Neutrophil (primary cell): Measurements from ENCODE around the gene SLC14A1.
"Not testable (repeated sequence)": the region's sequence is repeated elsewhere in the genome, so short reads cannot be mapped to it uniquely, and the experiment has no call there.

ENCODE experiments used
- H3K27ac ChIP-seq: fragments of 200-600 bp; sonication (generic); 2 replicates; pipeline ENCODE4 v1.5.1; 2016; ENCODE audit warnings: mild to moderate bottlenecking, moderate library complexity
- H3K27me3 ChIP-seq: fragments of 200-600 bp; sonication (generic); 2 replicates; pipeline ENCODE4 v1.6.0; 2016; ENCODE audit warnings: mild to moderate bottlenecking
- H3K36me3 ChIP-seq: fragments of 200-600 bp; sonication (generic); 2 replicates; pipeline ENCODE4 v1.5.1; 2017
- H3K4me1 ChIP-seq, 2 experiments: fragments of 200-600 bp in 1 of 2; sonication (generic) in 1 of 2; 1 replicate in 1 of 2; 2 replicates in 1 of 2; pipeline versions ENCODE4 v1.5.1 to v1.6.1; 2013 to 2016; ENCODE audit warnings: low read depth in 1 of 2, low read length in 1 of 2, mild to moderate bottlenecking in 1 of 2, moderate library complexity in 1 of 2; ENCODE audit not compliant: control insufficient read depth in 1 of 2, insufficient read depth in 1 of 2
- H3K4me3 ChIP-seq, 2 experiments: fragments of 200-600 bp in 1 of 2; sonication (generic) in 1 of 2; 1 replicate in 1 of 2; 2 replicates in 1 of 2; pipeline ENCODE4 v1.5.1; 2013 to 2016; ENCODE audit warnings: low read depth in 1 of 2, low read length in 1 of 2, mild to moderate bottlenecking in 1 of 2, moderate library complexity in 1 of 2
- H3K9me3 ChIP-seq: fragments of 200-600 bp; sonication (generic); 2 replicates; pipeline ENCODE4 v1.5.1; 2016
- CTCF ChIP-seq: fragments of 200-600 bp; sonication (generic); IDR thresholded peaks from 2 replicates; pipeline ENCODE4 v1.5.1; 2016; ENCODE audit warnings: antibody characterized with exemption

SLC14A1 gene

DNA sequence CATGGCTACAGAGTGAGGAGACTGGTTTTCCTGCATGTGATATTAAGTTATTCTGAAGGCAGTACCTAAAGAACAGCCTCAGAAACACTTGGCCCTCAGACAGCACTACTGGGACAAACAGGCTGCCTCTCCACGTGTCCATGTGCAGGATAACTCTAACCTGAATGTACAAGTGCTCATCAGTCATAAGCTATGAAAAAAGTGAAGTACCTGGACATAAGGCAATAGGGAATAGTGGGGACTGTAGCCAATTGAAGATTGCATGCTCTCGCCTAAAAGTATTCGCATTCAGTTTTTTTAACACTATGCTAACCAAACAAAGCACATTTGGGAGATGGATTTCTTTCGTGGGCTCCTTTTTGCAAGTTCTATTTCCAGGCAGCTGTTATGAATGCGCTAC lies 33.0 kb downstream of the SLC14A1 start:
- TF ChIP-seq CTCF = no peak
- H3K27me3 ChIP-seq = peaks cover 11% of the 10 kb centered on the region
- no peak overlapping the region for H3K27ac ChIP-seq
- H3K4me1 ChIP-seq = no peaks in the 10 kb centered on the region
- no peaks in the 10 kb centered on the region for H3K9me3 ChIP-seq
- no peaks in the 10 kb centered on the region for H3K36me3 ChIP-seq
- no peak overlapping the region for H3K4me3 ChIP-seq

DNA sequence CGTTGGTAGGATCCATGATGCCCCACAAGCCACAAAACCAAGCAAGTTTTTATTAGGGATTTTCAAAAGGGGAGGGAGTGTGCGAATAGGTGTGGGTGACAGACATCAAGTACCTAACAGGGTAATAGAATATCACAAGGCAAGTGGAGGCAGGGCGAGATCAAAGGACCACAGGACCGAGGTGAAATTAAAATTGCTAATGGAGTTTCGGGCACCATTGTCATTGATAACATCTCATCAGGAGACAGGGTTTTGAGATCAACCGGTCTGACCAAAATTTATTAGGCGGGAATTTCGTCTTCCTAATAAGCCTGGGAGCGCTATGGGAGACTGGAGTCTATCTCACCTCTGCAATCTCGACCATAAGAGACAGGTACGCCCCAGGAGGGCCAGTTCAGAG lies 33.7 kb downstream of the SLC14A1 start:
- H3K27me3 ChIP-seq = peaks cover 11% of the 10 kb centered on the region
- H3K27ac ChIP-seq, H3K4me1 ChIP-seq, H3K4me3 ChIP-seq, H3K36me3 ChIP-seq, H3K9me3 ChIP-seq: not testable (repeated sequence)

- no peaks in the 10 kb centered on the region for H3K4me1 ChIP-seq
- H3K4me3 ChIP-seq = no peak overlapping the region
- H3K27ac ChIP-seq = no peak overlapping the region
- H3K27me3 ChIP-seq = peaks cover 11% of the 10 kb centered on the region
- TF ChIP-seq CTCF = no peak
- H3K9me3 ChIP-seq = no peaks in the 10 kb centered on the region
- H3K36me3 ChIP-seq = no peaks in the 10 kb centered on the region
Observed at GRCh38 chr18:45760462-45761036, 36.6 kb downstream of the SLC14A1 start.

DNA sequence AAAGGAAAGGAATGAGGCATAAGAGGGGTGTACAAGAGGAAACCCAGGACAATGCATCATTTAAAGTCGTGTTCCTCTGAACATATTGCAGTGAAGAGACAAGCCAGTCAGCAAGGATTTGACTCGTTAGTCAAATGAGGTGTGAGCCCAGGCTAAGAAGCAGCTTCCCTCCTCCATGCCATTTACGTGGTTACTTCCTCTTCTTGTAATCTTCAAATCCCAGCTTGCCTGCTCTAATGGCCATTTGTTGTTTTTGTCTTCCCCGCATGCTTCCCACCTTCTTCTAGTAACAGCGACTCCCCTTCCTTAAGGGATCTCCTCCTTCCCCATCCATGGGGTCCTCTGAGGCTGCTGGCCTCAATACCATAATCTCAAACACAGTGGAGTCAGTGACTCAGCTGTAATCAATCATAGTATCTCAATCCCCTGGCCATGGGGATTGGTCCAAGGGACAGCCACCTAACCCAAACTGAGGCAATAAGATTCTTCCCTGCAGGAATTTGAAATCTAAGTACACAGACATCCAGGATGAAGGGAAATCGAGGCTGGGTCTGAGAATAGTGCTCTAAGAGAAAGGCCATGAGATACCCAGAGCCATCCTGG lies 37.6 kb downstream of the SLC14A1 start:
- H3K27me3 ChIP-seq = peaks cover 3% of the 10 kb centered on the region
- H3K4me3 ChIP-seq = no peak overlapping the region
- no peaks in the 10 kb centered on the region for H3K4me1 ChIP-seq
- no peak for TF ChIP-seq CTCF
- no peaks in the 10 kb centered on the region for H3K9me3 ChIP-seq
- no peaks in the 10 kb centered on the region for H3K36me3 ChIP-seq
- no peak overlapping the region for H3K27ac ChIP-seq

DNA sequence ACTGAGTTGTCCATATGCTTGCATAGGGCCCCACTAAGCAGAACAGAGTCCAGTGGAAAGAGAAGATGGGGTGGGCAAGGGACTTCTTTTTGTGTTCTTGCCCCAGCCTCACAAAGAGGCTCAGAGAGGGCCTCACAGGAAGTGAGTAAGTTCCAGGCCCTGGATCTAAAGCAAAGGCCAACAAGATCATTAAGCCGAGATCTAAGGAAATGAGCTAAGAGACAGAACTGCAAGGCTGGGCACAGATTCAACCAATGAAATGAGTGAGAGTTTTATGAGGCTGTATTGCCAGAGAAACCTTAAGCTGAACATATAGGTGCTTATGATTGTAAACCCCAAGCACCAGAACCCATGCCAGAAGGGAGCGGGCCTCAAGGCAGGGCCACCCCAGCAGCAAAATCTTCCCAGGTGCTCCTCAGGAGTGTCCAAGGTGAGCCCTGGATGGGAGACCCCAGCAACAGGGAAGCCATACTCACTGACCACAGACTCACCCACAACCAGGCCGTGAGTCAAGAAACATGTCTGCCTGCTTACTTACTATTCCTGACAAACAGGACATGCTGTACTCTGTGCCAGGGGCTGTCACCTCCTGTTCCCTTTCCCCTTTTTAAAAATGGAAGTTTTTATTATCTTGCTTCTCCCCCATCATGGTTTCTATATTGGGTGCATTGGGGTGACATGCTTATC lies 40.2 kb downstream of the SLC14A1 start:
- no peak for TF ChIP-seq CTCF
- no peaks in the 10 kb centered on the region for H3K9me3 ChIP-seq

DNA sequence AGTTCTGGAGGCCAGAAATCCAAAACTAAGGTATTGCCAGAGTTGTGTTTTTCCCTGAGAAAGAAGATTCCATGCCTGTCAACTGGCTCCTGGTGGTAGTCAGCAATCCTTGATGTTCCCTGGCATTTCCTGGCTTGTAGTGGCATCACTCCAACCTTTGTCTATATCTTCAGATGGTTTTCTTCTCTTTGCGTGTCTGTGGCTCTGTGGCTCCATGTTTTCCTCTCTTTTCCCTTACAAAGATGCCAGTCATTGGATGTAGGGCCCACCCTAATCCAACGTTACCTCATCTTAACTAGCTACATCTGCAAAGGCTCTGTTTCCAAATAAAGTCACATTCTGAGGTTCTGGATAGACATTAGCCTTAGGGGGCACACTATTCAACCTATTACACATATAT lies 41.8 kb downstream of the SLC14A1 start:
- peaks cover 16% of the 10 kb centered on the region for H3K27me3 ChIP-seq
- H3K9me3 ChIP-seq = no peaks in the 10 kb centered on the region
- no peaks in the 10 kb centered on the region for H3K36me3 ChIP-seq
- no peak overlapping the region for H3K4me3 ChIP-seq
- no peaks in the 10 kb centered on the region for H3K4me1 ChIP-seq
- no peak for TF ChIP-seq CTCF
- H3K27ac ChIP-seq = no peak overlapping the region

More for the DNA sequence above, 40.2 kb downstream of the SLC14A1 start:
- Histone ChIP-seq H3K27ac (no peak overlapping the region), H3K36me3 (no peaks in the 10 kb centered on the region), H3K4me3 (no peak overlapping the region), H3K27me3 (peaks cover 1% of the 10 kb centered on the region), H3K4me1 (no peaks in the 10 kb centered on the region)
